HL-60/S4 treated with phorbol 12-myristate 13-acetate at 8.2 ng/mL for 4 days and 3 days (cell line): ENCODE measurements around the gene SLC4A2.
"Not testable (repeated sequence)": the region's sequence is repeated elsewhere in the genome, so short reads cannot be mapped to it uniquely, and the experiment has no call there.

Source experiments
- in situ Hi-C: fragments of 300-500 bp; cut with MboI; formaldehyde crosslinking; loops from 2 replicates; pipeline ENCODE4 v1.15.0; 2022; ENCODE audit warnings: low sequenced_read_pairs

The SLC4A2 gene

GRCh38 chr7:151059367-151060112 is at the start of gene SLC4A2:
SLC4A2 (plus strand) TSS chr7:151059589; CDS start chr7:151061988, 2,399 bp downstream.
- in situ Hi-C loops, result no loop called here

- in situ Hi-C loops, result no loop called here
These were observed 49.4 kb upstream of the SLC4A2 start for GRCh38 chr7:151010037-151010306.

- in situ Hi-C loops, result no loop called here
These were observed 48.9 kb upstream of the SLC4A2 start for GRCh38 chr7:151010307-151011096.

GRCh38 chr7:151011097-151011409 is 48.3 kb upstream of the SLC4A2 start:
- in situ Hi-C loops, result no loop called here

- in situ Hi-C loops, result not testable (repeated sequence)
These were observed 47.8 kb upstream of the SLC4A2 start for GRCh38 chr7:151011616-151012015.

- in situ Hi-C loops, result no loop called here
These were observed 47.2 kb upstream of the SLC4A2 start for GRCh38 chr7:151012031-151012692.

GRCh38 chr7:151012911-151013347 is 46.5 kb upstream of the SLC4A2 start:
- in situ Hi-C loops, result no loop called here

GRCh38 chr7:151013356-151013732 is 46.0 kb upstream of the SLC4A2 start:
- in situ Hi-C loops, result no loop called here

GRCh38 chr7:151013733-151014497 is 45.5 kb upstream of the SLC4A2 start:
- in situ Hi-C loops, result no loop called here

GRCh38 chr7:151014950-151015349 is 44.4 kb upstream of the SLC4A2 start:
- in situ Hi-C loops, result no loop called here

- in situ Hi-C loops, result no loop called here
These were observed 43.4 kb upstream of the SLC4A2 start for GRCh38 chr7:151015967-151016366.

- in situ Hi-C loops, result no loop called here
These were observed 42.9 kb upstream of the SLC4A2 start for GRCh38 chr7:151016505-151016904.

GRCh38 chr7:151016942-151017341 is 42.4 kb upstream of the SLC4A2 start:
- in situ Hi-C loops, result no loop called here

- in situ Hi-C loops, result no loop called here
These were observed 41.9 kb upstream of the SLC4A2 start for GRCh38 chr7:151017370-151017952.

- in situ Hi-C loops, result no loop called here
These were observed 41.4 kb upstream of the SLC4A2 start for GRCh38 chr7:151017953-151018420.

- in situ Hi-C loops, result no loop called here
These were observed 40.8 kb upstream of the SLC4A2 start for GRCh38 chr7:151018421-151019129.

- in situ Hi-C loops, result no loop called here
These were observed 40.3 kb upstream of the SLC4A2 start for GRCh38 chr7:151019130-151019447.

- in situ Hi-C loops, result no loop called here
These were observed 39.2 kb upstream of the SLC4A2 start for GRCh38 chr7:151020231-151020630.

- in situ Hi-C loops, result no loop called here
These were observed 36.2 kb upstream of the SLC4A2 start for GRCh38 chr7:151023232-151023631.

GRCh38 chr7:151024435-151025056 is 34.8 kb upstream of the SLC4A2 start, which contains the start of gene ATG9B:
ATG9B (minus strand) TSS chr7:151024494; CDS start chr7:151024423, 71 bp downstream.
- in situ Hi-C loops, result no loop called here
